K562 (cell line): ENCODE measurements around the gene TMSB10. TPM values are rescaled to one million over a fixed set of nuclear protein-coding genes. Genes with fewer than 3 reads are reported as not detected.

Experiments used
- ATAC-seq: fragments of 200-7000 bp; cut with Tn5 transposase; 3 replicates; pipeline ENCODE4 v1.9.1; 2020; ENCODE audit warnings: moderate library complexity
- BruUV-seq: library from RNA; stranded (reverse); fragments of 400-500 nt; replicated peaks from 2 replicates; lab custom pipeline; 2021; lab: Mats Ljungman, UMichigan
- CTCF ChIA-PET: fragments of 300-600 bp; formaldehyde crosslinking; extraction: SDS; loops from one replicate; lab custom pipeline; 2021; ENCODE audit warnings: low intra/inter-chr PET ratio; lab: Yijun Ruan, JAX
- POLR2A ChIA-PET: fragments of 300-600, 350-650 bp; sonication (Branson Sonifier 250); formaldehyde crosslinking; extraction: SDS; loops from one replicate; lab custom pipeline; 2021; ENCODE audit warnings: antibody characterized with exemption, inconsistent platforms; lab: Yijun Ruan, JAX
- DNase-seq, 4 experiments: peaks; one replicate each; pipeline versions ENCODE4 v3.0.0 to v3.0.0-alpha.2; 2011 to 2018; ENCODE audit warnings: low spot score in 3 of 4, mixed read lengths in 3 of 4; ENCODE audit errors: extremely low read depth in 1 of 4
- FAIRE-seq: peaks from 2 replicates; lab custom pipeline; 2011; peaks lifted over from hg19 to GRCh38; lab: Jason Lieb, UNC
- H2AFZ ChIP-seq: 2 replicates; pipeline ENCODE4 v1.6.0; 2011; ENCODE audit warnings: low read depth, low read length, control low read depth, inconsistent platforms
- H3K27ac ChIP-seq: fragments of 200-600 bp; 3 replicates; pipeline ENCODE4 v1.8.0; 2011; ENCODE audit warnings: low read depth, mild to moderate bottlenecking, control low read depth, inconsistent platforms, low read length, moderate library complexity, mixed read lengths; ENCODE audit errors: extremely low read depth
- H3K27me3 ChIP-seq, 2 experiments: fragments of 300-600 bp in 1 of 2; 2 replicates in 1 of 2; 3 replicates in 1 of 2; pipeline versions ENCODE4 v1.6.0 to v1.8.0; 2011; ENCODE audit warnings: inconsistent platforms in 2 of 2, low read length in 2 of 2, mild to moderate bottlenecking in 1 of 2, mixed read lengths in 1 of 2, moderate library complexity in 1 of 2; ENCODE audit not compliant: control insufficient read depth in 2 of 2, insufficient read depth in 2 of 2
- H3K36me3 ChIP-seq: fragments of 300-600 bp; 3 replicates; pipeline ENCODE4 v1.8.0; 2011; ENCODE audit warnings: mild to moderate bottlenecking, low read length, inconsistent platforms; ENCODE audit not compliant: control insufficient read depth, insufficient read depth
- H3K4me1 ChIP-seq, 2 experiments: fragments of 200-600 bp in 1 of 2; replicated peaks in 1 of 2; 2 replicates in 1 of 2; 3 replicates in 1 of 2; pipeline versions ENCODE4 v1.5.1 to v1.8.0; 2011; ENCODE audit warnings: inconsistent platforms in 2 of 2, low read length in 2 of 2, mild to moderate bottlenecking in 1 of 2, mixed read lengths in 1 of 2, moderate library complexity in 1 of 2; ENCODE audit not compliant: control insufficient read depth in 2 of 2, insufficient read depth in 2 of 2
- H3K4me2 ChIP-seq: 2 replicates; pipeline ENCODE4 v1.6.1; 2011; ENCODE audit warnings: low read length, control low read depth, inconsistent platforms, mixed read lengths; ENCODE audit not compliant: insufficient read depth
- H3K4me3 ChIP-seq: fragments of 200-600 bp; sonication (generic), shearing (Covaris generic); 2 replicates; pipeline ENCODE4 v1.5.1; 2016; ENCODE audit warnings: control low read depth, inconsistent platforms
- H3K79me2 ChIP-seq: fragments of 200-600 bp; 3 replicates; pipeline ENCODE4 v1.8.0; 2011; ENCODE audit warnings: low read length, inconsistent platforms; ENCODE audit not compliant: control insufficient read depth, insufficient read depth
- H3K9ac ChIP-seq, 2 experiments: 2 replicates each; pipeline versions ENCODE4 v1.6.0 to v1.6.1; 2011; ENCODE audit warnings: low read depth in 2 of 2, low read length in 2 of 2, control low read depth in 1 of 2, inconsistent platforms in 1 of 2, mild to moderate bottlenecking in 1 of 2, mixed read lengths in 1 of 2; ENCODE audit not compliant: insufficient read depth in 1 of 2
- H3K9me1 ChIP-seq: one replicate; pipeline ENCODE4 v1.6.0; 2011; ENCODE audit warnings: inconsistent platforms, mild to moderate bottlenecking, low read length, moderate library complexity; ENCODE audit not compliant: control insufficient read depth, insufficient read depth
- H3K9me3 ChIP-seq: replicated peaks from 2 replicates; pipeline ENCODE4 v1.5.1; 2011; ENCODE audit warnings: low read depth, low read length, inconsistent platforms; ENCODE audit not compliant: control insufficient read depth, insufficient read depth
- H4K20me1 ChIP-seq: replicated peaks from 2 replicates; pipeline ENCODE4 v1.6.1; 2011; ENCODE audit warnings: low read length, inconsistent platforms, mixed read lengths; ENCODE audit not compliant: control insufficient read depth, insufficient read depth
- CBFB ChIP-seq: sonication (generic); formaldehyde crosslinking; IDR thresholded peaks from 2 replicates; pipeline ENCODE4 v1.4.0; 2020; ENCODE audit warnings: mild to moderate bottlenecking, missing genetic modification reagents
- FOXA3 ChIP-seq, 2 experiments: fragments of 450-650 bp in 1 of 2; sonication (generic) in 1 of 2; formaldehyde crosslinking; IDR thresholded peaks in 1 of 2; conservative IDR thresholded peaks in 1 of 2; 2 replicates each; pipeline versions ENCODE4 v1.4.0 to v1.8.0; 2020 to 2022; ENCODE audit warnings: mild to moderate bottlenecking in 2 of 2, missing genetic modification reagents in 1 of 2
- WGBS: fragments of 100-300 bp; shearing (Covaris generic); methylation state at CpG from one replicate; pipeline ENCODE4 v1.1.6; 2016; ENCODE audit warnings: low coverage, mixed read lengths; ENCODE audit not compliant: insufficient coverage; ENCODE audit errors: missing lambda C conversion rate; 5-methylcytosine and 5-hydroxymethylcytosine counted together
- in situ Hi-C: fragments of 300-500 bp; cut with MboI; formaldehyde crosslinking; loops from 4 replicates; pipeline ENCODE4 v1.15.0; 2018; ENCODE audit warnings: inconsistent platforms, mixed read lengths
- intact Hi-C: fragments of 100-400 bp; cut with micrococcal nuclease; formaldehyde crosslinking; loops from 2 replicates; pipeline ENCODE4 v1.14.2; 2022
- polyA plus RNA-seq, 8 experiments: library from polyadenylated mRNA; depleted of rRNA in 4 of 8; stranded (reverse) in 5 of 8; unstranded in 3 of 8; fragments of >200 nt; fragmentation: Nextera tagmentation in 2 of 8; fragmentation: Illumina TruSeq in 1 of 8; extraction: Ambion mirVana in 2 of 8; extraction: Trizol in 1 of 8; gene quantifications; 2 replicates each; pipeline versions ENCODE4 v1.2.1 to v1.2.3, GENCODE V29; 2011 to 2014; ENCODE audit warnings: inconsistent platforms in 1 of 8, missing spikeins in 1 of 8
- total RNA-seq, 7 experiments: library from RNA; depleted of rRNA in 6 of 7; stranded (reverse); fragments of >200 nt in 6 of 7; fragmentation: Illumina TruSeq in 2 of 7; extraction: Trizol in 2 of 7; gene quantifications; 2 replicates each; pipeline versions ENCODE4 v1.2.1 to v1.2.3, GENCODE V29; 2011 to 2021; ENCODE audit warnings: low replicate concordance in 1 of 7
- TF ChIP-seq, protein P1 (sequence below): fragments of 250-450 bp; sonication (Bioruptor Pico); IDR thresholded peaks from 2 replicates; pipeline ENCODE4 v1.8.0; 2022; ENCODE audit warnings: inconsistent platforms

TMSB10 gene
- total and polyA plus RNA-seq, 9 of the 15 experiments (the other 6 are each of a cell fraction or from before 2014, with no cell fraction given), result 382 to 2,226 (median 959) TPM

DNA sequence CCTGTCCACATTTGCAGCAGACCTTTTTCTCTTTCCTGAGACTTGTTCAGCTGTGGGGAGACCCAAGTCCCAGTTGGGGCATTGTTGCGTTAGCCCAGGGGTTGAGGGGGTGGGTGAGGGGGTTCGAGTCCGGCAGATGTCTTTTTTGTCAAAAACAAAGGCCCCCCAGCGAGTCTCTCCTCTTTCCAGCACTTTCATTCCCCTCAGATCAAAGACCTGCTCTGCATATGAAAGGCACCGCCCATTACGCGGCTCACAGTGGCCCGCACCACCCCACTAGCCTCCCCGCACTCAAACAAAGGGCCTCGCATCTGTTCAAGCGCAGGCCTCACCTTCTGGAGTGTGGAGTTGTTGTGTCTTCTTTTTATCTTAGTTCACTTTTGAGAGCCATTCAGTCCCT lies 49.7 kb upstream of the TMSB10 start:
- intact Hi-C loops, result no loop called here
- H3K9ac ChIP-seq, result no peak overlapping the region
- H3K4me2 ChIP-seq, result no peak overlapping the region
- BruUV-seq, result no TSS peak
- H3K4me3 ChIP-seq, result no peak overlapping the region
- H3K9me1 ChIP-seq, result no peaks in the 10 kb centered on the region
- no peaks in the 10 kb centered on the region for H3K36me3 ChIP-seq
- TF ChIP-seq FOXA3 (CRISPR knock-in tag; conservative IDR thresholded peaks at IDR 0.05 in 1 of 2, IDR thresholded peaks at IDR 0.05 in 1 of 2) (no peak), CBFB (CRISPR knock-in tag) (no peak)
- TF ChIP-seq, protein P1, sequence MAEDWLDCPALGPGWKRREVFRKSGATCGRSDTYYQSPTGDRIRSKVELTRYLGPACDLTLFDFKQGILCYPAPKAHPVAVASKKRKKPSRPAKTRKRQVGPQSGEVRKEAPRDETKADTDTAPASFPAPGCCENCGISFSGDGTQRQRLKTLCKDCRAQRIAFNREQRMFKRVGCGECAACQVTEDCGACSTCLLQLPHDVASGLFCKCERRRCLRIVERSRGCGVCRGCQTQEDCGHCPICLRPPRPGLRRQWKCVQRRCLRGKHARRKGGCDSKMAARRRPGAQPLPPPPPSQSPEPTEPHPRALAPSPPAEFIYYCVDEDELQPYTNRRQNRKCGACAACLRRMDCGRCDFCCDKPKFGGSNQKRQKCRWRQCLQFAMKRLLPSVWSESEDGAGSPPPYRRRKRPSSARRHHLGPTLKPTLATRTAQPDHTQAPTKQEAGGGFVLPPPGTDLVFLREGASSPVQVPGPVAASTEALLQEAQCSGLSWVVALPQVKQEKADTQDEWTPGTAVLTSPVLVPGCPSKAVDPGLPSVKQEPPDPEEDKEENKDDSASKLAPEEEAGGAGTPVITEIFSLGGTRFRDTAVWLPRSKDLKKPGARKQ, result no peak
- TF ChIP-seq, all 486 proteins: peak for 0
- H3K4me1 ChIP-seq, result peaks cover 0 to 10% of the 10 kb centered on the region in 2 experiments; a peak in 2 of 5 replicates
- POLR2A ChIA-PET, result no interaction called here
- no peaks in the 10 kb centered on the region for H4K20me1 ChIP-seq
- in situ Hi-C loops, result no loop called here
- no peak overlapping the region for H2AFZ ChIP-seq
- WGBS, result 3% methylated on average over 10 of the region's 11 CpGs
- no peaks in the 10 kb centered on the region for H3K79me2 ChIP-seq
- FAIRE-seq, result no peak
- no peaks in the 10 kb centered on the region for H3K9me3 ChIP-seq
- DNase-seq, result no peak
- ATAC-seq, result no peak
- H3K27me3 ChIP-seq, result peaks cover 5 to 27% of the 10 kb centered on the region in 2 experiments; a peak in 4 of 5 replicates
- H3K27ac ChIP-seq, result no peak overlapping the region
- CTCF ChIA-PET, result no interaction called here
